HG02588 (cell line): ENCODE results near the gene STRADA.

ENCODE experiments used
- ATAC-seq: cut with Tn5 transposase; IDR thresholded peaks from one replicate; pipeline ENCODE4 v1.9.1; 2021; ENCODE audit warnings: mild to moderate bottlenecking, moderate library complexity; ENCODE audit not compliant: unreplicated experiment

Gene STRADA

DNA sequence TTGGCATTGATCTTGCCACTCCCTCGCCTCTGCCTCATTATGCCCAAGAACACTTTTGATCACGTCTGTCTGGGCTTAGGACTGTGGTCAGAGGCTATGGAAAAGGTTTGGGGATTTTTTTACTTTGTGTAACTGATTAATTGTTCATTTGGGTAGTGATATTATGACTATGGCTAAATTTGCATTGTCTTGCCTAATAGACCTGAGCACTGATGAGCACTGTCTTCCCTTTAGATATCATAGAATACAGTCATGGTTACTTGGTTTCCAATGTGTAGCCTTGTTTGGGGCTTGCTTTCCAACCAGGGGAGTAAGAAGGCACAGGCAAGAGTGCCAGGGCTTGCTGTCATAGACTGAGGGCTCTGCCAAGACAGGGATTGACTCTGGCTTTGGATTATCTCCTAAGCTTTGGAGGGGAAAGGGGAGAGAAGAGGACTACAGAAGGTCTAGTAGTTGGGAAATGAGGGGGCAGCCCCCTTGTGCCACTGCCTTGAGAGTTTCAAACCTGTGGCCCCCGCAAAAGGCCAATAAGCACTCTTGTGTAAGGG lies 55.4 kb downstream of the STRADA start:
- ATAC-seq: no peak

DNA sequence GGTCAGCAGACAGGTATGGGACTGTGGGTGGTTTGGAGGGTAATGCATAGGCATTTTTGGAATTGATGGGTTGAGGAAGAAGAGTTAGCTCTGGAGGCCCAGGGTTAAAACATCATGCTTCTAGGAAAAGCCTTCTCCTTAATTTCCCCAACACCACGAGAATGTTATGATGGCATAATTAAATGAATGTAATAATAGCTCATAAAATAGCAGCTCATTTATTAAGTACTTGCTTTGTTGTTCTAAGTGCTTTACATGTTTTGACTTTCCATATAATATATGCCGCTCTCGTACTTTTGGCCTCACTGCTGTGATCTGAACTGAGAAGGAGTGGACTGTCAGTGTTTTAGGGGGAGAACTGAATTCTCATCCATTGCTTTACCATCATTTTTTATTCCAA lies 56.0 kb downstream of the STRADA start:
- ATAC-seq: no peak

DNA sequence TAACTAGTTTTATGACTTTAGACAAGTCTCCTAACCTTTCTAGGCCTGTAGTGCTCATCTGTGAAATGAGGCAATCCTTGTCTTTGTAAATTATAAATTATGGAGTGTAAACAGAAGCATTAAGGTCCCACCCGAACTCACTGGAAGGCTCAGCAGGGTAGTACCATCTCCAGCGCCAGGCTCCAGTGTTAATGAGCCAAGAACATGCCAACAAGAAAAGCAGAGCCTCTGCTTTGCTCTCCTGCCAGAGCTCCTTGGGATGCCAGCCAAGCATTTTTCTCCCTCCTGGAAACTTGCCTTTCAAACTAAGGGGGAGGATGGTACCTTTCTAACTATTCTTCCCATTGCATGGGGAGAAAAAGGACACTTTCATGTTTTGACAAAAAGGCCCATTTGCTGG lies 56.6 kb downstream of the STRADA start:
- ATAC-seq: no peak

DNA sequence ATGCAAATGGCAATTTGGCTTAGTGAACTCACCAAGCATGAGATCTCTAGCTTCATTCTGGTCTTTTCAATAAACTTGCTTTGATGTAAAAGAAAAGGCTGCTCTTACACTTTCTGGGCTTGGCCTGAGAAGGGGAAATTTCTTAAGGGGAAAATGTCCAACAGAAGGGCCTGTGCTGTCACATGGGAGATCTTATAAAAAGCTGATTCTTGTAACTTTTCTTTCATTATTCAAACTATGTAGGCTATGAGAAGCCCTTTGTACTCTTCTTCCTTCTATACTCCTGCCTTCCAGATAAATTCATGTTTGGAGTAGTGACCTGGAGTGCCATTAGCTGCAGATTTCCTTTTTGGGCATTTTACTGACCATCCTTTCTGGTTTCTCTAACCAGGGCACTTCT lies 58.6 kb downstream of the STRADA start:
- no peak for ATAC-seq

DNA sequence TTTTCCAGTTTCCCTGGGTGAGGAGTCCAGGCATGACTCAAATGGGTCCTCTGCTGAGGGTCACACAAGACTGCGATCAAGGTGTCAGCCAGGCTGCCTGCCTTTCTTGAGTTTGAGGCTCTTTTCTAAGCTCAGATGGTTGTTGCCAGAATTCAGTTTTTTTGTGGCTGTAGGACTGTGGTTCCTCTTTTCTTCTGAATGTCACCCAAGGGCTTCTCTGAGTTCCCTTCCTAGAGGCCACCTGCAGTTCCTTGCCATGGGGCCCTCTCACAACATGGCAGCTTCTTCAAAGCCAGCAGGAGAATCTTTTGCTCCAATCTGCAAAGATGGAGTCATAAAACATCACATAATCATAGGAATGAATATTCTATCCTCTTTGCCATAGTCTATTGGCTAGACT lies 59.2 kb downstream of the STRADA start:
- ATAC-seq: no peak

DNA sequence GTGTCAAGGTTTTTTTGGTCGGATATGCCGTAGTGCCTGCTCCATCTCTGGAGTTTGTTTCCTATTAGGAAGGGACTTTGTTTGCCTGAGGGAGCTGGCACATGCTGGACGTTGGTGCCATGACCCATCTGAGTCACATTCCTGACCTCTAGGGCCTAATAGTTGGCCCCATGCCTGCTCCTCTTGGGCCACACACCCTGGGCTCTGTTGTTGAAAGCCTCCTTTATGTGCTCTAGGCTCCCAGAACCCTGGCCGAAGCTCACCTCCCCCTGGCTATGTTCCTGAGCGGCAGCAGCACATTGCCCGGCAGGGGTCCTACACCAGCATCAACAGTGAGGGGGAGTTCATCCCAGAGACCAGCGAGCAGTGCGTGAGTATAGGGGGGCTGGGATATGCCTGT lies 60.1 kb downstream of the STRADA start:
- no peak for ATAC-seq

DNA sequence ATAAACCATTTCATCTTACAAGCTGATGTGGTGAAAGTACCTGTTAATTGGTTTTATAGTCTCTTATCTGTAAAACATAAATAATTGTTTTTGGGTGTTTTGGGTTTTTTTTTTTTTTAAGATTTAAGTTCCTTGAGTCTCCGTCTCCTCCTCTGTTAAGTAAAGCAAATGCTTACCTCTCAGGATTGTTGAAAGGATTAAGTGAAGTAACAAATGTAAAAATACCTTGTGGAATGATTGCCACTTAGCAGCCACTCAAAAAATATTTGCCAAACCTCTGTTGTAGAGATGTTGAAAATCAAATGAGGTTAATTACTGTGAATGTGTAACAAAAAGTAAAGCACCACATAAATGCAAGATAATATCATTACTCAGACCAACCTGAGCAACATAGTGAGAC lies 60.9 kb downstream of the STRADA start:
- ATAC-seq: no peak

DNA sequence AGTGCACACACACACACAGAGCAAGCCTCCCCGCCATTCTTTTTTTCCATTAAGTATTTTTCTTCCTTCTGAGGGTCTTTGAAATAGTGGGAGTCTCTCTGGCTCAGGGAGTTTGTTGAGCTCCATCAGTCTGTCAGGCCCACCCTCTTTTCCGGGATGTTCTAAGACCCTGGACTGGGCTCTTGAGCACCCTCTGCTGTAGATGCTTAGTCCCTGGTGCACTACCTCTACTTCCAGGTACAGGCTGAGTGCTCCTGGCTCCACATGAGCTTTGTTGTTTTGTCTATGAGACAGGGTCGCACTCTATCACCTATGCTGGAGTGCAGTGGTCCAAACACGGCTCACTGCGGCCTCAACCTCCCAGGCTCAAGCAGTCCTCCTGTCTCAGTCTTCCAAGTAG lies 62.4 kb downstream of the STRADA start:
- ATAC-seq: no peak

DNA sequence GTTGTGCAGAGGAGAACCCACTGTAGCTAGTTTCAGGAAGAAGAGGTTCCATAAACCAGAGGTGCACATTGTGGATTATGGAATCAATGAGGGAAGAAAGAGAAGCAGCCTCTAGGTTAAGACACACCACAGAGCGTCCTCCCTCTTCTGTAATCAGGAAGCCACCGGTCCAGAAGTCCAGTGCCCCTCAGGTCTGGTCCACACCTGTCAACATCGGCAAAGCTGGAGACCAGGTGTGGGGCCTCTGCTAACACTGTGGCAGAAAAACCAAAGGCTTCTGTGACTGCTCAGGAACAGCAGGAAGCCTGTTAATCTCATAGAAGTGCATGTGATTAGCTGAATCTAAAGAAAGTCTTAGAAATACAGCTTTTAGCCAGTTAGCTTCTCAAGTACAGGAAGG lies 65.0 kb downstream of the STRADA start:
- ATAC-seq: no peak

DNA sequence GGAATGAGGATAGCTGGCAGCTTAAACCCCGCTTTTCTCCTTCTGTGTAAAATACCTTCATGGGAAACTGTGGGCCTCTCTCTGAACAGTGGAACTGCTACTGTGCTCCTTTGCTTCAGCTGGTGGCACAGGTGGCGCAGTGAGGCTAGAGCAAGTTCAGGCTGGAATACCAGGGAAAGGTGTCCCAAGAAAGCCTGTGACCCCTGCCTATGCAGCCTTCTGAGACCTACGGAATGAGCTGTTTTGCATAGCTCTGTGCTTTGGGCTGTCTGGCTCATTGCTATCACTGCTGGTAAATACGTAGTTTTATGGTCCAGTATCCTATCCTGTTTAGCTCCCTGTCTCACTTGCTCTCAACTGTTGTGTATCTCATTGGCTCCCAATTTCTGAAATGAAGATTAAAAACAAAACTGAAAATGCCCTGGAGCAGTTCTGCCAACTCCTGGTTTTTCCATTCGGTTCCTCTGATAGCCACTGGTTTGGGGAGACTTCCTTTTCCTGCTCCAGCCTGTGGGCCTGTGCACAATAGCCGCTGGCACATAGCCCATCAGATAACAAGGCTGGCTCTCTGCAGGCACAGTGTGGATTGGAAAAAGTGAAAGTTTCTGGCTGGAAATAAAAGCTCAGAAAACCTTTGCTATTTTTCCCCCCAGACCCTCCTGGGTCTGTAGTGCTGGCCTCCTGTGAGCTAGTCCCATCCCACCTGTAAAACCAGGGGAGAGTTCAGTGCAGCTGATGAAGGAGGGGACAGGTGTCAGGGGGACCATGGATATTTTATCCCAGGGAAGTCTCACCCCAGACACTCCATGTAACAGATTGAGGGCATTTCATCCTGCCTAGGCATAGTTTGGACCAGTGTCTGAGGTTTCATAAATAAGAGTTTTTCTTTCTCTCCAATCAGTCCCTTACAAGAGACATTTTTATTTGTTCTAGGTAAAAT lies 65.7 kb downstream of the STRADA start:
- ATAC-seq: no peak

DNA sequence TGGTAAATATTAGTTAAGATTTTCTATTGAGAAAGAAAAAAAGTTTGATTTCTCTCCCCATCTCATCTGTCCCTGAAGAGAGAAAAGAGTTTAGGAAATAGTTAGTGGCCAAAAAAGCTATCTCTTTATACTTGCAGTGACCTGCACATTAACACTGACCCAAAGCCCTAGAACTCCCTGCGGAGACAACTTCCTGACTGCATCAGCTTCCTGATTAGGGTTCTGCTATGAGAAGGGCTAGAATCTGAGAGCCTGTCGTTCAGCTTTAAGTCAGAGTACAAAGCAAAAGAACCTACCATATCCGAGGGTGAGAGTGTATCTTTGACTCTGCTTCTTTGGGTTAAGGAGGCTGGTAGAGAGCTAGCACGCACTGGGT lies 66.4 kb downstream of the STRADA start:
- ATAC-seq: no peak

DNA sequence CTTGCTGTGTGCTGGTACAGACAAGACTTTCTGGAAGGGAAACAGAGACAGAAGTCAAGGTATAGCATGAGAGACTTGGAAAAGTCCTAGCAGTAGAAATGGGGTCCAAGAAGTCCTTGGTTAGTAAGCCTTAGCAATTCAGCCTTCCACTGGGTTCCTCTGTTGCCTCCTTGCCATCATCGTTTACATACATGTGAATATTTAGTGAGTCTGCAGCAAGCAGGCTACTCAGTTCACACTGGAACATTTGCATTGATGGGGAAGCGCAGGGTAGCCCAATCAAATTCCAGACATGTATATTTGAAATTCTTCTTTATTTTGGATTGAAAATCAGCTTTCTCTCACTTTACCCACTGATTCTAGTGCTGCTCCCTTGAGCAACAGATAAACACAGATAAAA lies 68.7 kb downstream of the STRADA start:
- ATAC-seq: no peak

DNA sequence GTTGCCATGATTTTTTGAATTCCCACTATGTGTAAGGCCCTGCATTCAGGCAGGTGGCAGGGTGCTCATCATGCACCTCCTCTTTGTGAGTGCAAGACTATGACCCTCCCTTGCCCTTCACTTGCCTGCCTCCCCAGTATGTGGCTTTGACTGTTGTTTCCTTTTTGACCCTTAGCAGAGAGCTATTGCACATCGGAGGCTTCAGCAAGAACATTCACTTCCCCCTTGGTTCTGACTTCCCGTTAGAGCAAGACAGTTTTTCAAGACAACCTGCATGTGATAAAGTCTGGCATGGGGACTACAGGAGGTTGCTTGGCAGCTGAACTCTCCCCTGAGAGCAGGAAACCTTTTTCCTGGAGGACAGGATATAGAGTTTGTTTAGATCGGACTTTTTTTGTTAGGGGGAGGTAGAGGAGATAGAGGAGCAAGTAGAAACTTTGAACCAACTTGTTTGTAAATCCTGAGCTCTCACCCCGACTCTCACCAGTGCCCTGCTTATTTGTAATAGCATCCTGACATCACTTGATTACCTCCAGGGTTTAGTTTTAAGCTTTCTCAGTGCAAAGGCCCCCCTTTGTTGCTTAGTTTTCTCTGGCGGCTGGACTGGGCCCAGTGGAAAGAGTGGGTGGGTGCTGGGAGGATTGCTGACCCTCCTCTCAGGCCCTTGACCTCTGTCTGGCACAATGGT lies 75.9 kb downstream of the STRADA start:
- no peak for ATAC-seq

DNA sequence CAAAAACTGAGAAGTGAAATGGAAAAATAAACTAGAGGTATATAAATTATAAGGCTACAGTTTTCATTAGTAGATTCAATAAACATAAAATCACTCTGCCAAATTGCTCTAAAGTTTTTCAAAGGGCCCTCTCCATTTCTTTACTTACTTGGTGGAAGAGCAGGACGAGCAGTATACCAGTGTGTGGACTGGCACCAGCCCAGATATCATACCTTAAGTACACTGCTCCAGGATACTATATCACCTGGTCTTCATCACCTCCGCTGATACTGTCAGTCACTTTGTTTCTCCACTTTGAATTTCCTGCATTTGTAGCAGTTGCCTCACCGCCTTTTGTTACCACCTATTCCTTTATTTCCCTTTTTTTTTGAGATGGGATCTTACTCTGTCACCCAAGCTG lies 81.7 kb downstream of the STRADA start:
- ATAC-seq: no peak

DNA sequence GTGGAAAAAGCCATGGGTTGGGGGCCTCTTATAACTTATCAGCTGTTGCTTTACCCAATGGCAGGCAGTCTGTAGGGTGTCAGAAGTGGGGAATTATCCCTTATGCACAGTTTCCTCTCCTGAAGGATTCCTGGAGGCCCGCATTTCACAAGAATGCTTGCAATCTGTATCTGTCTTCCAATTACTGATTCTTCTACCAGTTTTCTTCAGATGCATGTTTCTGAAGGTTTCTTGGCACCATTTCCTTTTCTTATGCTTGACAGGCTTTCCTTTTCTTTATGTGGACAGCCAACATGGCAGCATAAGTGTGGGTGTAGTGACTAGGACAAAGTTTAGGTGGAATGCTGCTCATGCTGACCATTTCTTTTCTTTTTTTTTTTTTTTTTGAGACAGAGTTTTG lies 83.2 kb downstream of the STRADA start:
- no peak for ATAC-seq

DNA sequence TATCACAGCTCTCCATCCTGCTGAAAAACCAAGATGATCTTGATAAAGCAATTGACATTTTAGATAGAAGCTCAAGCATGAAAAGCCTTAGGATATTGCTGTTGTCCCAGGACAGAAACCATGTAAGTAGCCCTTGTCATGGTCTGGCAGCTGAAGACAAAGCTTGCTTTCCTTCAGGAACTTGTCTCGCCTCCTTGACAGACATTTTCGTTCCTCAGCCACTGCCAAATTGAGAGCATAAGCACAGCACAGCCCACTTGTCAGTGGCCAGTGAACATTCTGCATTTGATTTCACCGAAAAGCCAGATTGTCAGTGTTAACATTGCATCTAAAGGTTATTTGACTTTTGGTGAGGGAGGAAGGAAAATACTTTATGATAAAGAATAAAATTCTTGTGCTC lies 83.8 kb downstream of the STRADA start:
- no peak for ATAC-seq

DNA sequence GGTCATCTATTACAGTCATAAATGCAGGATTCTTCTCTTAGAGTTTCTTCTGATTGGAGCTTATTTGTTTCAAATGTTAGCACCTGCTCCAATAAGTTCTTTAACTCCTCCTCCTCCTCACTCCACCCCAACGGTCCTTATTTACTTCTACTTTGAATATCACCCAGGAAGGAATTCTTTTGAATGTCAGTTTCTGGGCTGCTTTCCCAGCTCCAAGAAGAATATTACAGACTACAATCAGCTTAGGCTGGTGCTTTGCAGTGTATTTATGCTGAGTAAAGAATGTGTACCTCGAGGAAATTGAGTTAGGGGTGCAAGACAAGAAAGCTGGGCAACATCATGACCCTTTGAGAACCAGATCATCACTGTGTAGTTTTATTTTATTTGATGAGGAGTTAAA lies 88.5 kb downstream of the STRADA start:
- ATAC-seq: no peak
